Kidney epithelial cell (primary cell): ENCODE results near the gene NCAPD3. TPM values are rescaled to one million over a fixed set of nuclear protein-coding genes. Genes with fewer than 3 reads are reported as not detected.

Experiments
- DNase-seq: peaks from one replicate; pipeline ENCODE4 v3.0.0-alpha.2; 2010; ENCODE audit warnings: low read depth
- H3K27me3 ChIP-seq: 2 replicates; pipeline ENCODE4 v1.6.0; 2011; ENCODE audit warnings: low read length; ENCODE audit not compliant: control insufficient read depth, insufficient read depth
- H3K36me3 ChIP-seq: 2 replicates; pipeline ENCODE4 v1.5.1; 2011; ENCODE audit warnings: low read length; ENCODE audit not compliant: control insufficient read depth, insufficient read depth
- H3K4me3 ChIP-seq: 2 replicates; pipeline ENCODE4 v1.5.1; 2011; ENCODE audit warnings: low read depth, mild to moderate bottlenecking, control low read depth, low read length
- total RNA-seq: library from RNA; depleted of rRNA; stranded (reverse); fragments of >200 nt; gene quantifications from 2 replicates; pipeline ENCODE4 v1.2.3, GENCODE V29; 2015
- TF ChIP-seq, protein P1 (sequence below): IDR thresholded peaks from 2 replicates; pipeline ENCODE4 v1.5.1; 2011; ENCODE audit warnings: mild to moderate bottlenecking, moderate library complexity, low read length, control low read depth, inconsistent platforms; ENCODE audit not compliant: insufficient read depth, poor library complexity, severe bottlenecking

The NCAPD3 gene
- total RNA-seq, 1 donor from 2014 or later = 9.7 TPM

DNA sequence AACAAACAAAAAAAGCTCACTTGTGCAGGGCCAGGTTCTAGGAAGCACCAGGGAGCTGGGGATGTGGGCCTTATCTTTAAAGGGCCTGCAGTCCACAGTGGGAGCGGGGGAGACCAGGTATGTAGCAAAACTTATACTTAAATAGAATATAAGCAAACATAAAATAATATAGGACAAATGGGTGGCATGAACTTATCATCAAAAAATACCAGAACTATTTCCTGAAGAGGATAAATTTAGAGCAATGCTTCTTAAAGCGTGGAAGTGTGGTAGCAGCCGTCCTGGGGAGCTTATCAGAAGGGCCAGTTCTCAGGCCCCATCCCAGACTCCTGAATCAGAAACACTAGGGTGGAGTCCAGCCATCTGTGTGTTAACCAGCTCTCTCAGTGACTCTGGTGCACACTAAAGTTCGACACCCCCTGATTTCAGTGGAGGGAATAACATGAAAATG is 10.0 kb upstream of the NCAPD3 start:
- TF ChIP-seq, protein P1, sequence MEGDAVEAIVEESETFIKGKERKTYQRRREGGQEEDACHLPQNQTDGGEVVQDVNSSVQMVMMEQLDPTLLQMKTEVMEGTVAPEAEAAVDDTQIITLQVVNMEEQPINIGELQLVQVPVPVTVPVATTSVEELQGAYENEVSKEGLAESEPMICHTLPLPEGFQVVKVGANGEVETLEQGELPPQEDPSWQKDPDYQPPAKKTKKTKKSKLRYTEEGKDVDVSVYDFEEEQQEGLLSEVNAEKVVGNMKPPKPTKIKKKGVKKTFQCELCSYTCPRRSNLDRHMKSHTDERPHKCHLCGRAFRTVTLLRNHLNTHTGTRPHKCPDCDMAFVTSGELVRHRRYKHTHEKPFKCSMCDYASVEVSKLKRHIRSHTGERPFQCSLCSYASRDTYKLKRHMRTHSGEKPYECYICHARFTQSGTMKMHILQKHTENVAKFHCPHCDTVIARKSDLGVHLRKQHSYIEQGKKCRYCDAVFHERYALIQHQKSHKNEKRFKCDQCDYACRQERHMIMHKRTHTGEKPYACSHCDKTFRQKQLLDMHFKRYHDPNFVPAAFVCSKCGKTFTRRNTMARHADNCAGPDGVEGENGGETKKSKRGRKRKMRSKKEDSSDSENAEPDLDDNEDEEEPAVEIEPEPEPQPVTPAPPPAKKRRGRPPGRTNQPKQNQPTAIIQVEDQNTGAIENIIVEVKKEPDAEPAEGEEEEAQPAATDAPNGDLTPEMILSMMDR = no peak
- DNase-seq = no peak
- peaks cover 2% of the 10 kb centered on the region for H3K36me3 ChIP-seq
- H3K27me3 ChIP-seq = no peaks in the 10 kb centered on the region
- no peak overlapping the region for H3K4me3 ChIP-seq

DNA sequence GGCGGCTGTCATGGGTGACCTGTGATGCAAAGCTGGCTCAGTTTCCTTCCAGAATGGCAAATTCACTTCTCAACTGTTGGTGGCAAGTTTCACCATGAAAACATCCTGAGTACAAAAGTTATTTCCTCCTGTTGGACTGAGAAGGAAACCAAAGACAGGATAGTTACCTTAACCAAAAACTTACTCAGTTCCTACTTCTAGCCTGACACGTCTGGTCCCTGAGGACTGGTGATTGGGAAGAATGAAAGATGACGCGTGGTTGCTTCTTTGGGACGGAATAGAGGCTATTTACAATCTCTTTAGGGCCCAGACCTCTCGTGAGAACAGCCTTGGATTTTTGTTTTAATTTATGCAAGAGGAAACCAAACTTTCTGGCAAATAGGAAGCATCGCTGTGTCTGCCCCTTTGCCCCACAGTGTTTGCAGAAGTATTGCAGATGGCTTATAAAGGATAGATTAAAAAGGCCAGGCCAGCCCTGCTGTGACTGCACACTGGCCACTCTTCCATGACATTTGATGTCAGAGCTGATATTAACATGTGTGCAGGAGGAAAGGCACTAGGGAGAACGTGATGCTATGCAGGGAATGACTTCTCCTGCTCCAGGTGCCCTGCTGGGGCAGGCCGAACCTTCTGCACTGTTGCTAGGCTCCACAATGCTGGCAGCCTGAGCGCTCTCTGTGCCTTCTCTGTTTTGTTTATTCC is 8.3 kb upstream of the NCAPD3 start:
- H3K4me3 ChIP-seq = no peak overlapping the region
- H3K27me3 ChIP-seq = no peaks in the 10 kb centered on the region
- peaks cover 2% of the 10 kb centered on the region for H3K36me3 ChIP-seq
- no peak for DNase-seq
- TF ChIP-seq, protein P1 = no peak

DNA sequence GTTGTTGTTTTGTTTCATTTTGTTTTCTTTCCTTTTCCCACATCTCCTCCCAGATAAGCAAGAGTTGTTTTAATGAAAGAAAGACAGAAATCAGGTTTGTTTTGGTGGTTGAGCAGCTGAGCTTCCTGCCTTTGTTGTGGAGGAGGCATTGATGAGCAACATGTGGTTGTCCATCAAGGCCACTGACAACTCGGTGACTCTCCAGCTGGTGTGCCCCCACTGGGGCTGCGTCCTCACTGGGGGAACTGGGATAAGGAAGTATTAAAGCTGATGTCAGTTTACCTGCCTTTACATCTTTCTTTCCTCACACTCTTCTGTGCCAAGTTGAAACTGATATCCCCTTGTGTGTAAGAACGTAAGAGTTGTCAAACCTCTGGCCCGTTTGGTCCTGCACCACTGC is 6.6 kb upstream of the NCAPD3 start:
- H3K4me3 ChIP-seq = no peak overlapping the region
- DNase-seq = no peak
- TF ChIP-seq, protein P1 = no peak
- H3K36me3 ChIP-seq = peaks cover 2% of the 10 kb centered on the region
- H3K27me3 ChIP-seq = no peaks in the 10 kb centered on the region

DNA sequence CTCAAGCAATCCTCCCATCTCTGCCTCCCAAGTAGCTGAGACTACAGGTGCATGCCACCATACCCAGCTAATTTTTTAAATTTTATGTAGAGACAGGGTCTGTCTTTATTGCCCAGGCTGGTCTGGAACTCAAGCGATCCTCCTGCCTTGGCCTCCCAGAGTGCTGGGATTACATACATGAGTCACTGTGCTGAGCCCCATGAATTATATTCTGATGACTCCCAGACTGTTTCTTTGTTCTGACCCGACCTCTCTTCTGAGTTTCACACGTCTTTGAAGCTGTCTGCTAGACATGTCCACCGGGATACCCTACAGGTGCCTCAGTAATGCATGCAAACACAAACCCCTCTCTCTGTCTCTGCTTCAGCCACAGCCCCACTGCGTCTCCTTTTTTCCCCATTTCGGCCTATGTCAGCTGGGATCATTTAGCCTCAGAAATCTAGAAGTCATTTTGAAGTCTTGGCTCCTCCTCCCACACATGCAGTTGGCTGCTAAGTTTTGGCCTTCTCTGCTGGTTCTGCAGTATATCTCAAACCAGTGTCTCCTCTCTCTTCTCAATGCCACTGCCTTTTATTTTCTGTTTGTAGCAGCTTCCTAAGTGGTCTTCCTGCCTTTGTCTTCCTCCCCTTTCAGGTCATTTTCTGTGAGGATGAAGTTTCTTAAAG is 5.5 kb upstream of the NCAPD3 start:
- Histone ChIP-seq H3K27me3 (no peaks in the 10 kb centered on the region), H3K36me3 (peaks cover 2% of the 10 kb centered on the region), H3K4me3 (no peak overlapping the region)
- TF ChIP-seq, protein P1 = no peak
- DNase-seq = no peak

DNA sequence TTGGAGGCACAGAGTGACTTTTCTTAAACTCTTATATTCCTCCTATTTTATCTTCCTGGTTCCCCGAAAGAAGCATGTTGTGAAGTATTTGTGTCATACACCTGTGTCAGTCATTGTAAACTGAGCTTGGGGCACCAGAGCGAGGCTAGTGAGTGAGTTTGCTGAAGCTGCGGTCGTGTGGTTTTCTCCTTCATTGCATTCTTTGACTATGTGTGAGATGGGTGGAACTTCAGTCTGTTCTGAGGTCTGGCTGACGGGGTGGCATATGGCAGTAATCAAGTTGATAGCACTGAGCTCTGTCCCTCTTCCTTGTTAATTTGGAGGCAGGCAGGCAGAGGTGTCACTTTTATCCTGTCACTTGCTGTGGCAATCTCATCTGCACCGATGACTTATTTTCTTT is 4.9 kb upstream of the NCAPD3 start:
- DNase-seq = peak; percentile 63
- TF ChIP-seq, protein P1 = no peak
- H3K36me3 ChIP-seq = peaks cover 2% of the 10 kb centered on the region
- H3K27me3 ChIP-seq = no peaks in the 10 kb centered on the region
- no peak overlapping the region for H3K4me3 ChIP-seq
